ENCODE data around the gene MRPL58. TPM values are rescaled to one million over a fixed set of nuclear protein-coding genes. Genes with fewer than 3 reads are reported as not detected.

MRPL58 gene
- total and polyA plus RNA-seq, 2 donors (not counting 1 experiment from before 2014, with no cell fraction given) = 20.8 to 21.6 TPM

DNA sequence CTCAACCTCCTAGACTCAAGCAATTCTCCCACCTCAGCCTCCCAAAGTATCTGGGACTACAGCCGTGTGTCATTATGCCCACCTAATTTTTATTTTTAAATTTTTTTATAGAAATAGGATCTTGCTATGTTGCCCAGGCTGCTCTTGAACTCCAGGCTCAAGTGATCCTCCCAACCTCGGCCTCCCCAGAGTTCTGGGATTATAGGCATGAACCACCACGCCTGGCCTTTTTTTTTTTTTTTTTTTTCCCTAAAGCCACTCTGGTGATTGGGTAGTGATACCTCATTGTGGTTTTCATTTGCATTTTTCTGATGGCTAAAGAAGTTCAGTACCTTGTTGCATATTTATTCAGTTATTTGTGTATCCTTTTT is 26.3 kb upstream of the MRPL58 start:
- Histone ChIP-seq H3K36me3 (replicated peaks in 1 of 2; ENCODE audit: control extremely low read depth in 1 of 2, control insufficient read depth in 1 of 2, extremely low read depth in 1 of 2, insufficient read depth in 2 of 2, low read length in 1 of 2) (no peaks in the 10 kb centered on the region), H3K4me2 (replicated peaks; ENCODE audit: low read depth, low read length, poor library complexity, severe bottlenecking) (no peak overlapping the region), H4K20me1 (ENCODE audit: control insufficient read depth, insufficient read depth, low read length, poor library complexity, severe bottlenecking) (no peaks in the 10 kb centered on the region), H3K4me1 (ENCODE audit: control insufficient read depth in 2 of 2, insufficient read depth in 2 of 2, low read length in 2 of 2) (peaks cover 24 to 30% of the 10 kb centered on the region in 2 donors), H3K27me3 (replicated peaks in 1 of 4; ENCODE audit: control extremely low read depth in 1 of 4, control insufficient read depth in 3 of 4, insufficient read depth in 4 of 4, low read length in 3 of 4) (peaks cover 0 to 50% (median 18%) of the 10 kb centered on the region in 4 experiments), H3K9ac (ENCODE audit: low read length) (no peak overlapping the region), H3K79me2 (ENCODE audit: control insufficient read depth, insufficient read depth, low read length) (no peaks in the 10 kb centered on the region), H3K27ac (ENCODE audit: low read length in 2 of 2) (no peak overlapping the region), H2AFZ (ENCODE audit: insufficient read depth, low read depth, low read length, poor library complexity, severe bottlenecking) (no peak overlapping the region), H3K4me3 (ENCODE audit: control extremely low read depth in 1 of 5, extremely low read depth in 1 of 5, insufficient read depth in 1 of 5, low read depth in 2 of 5, low read length in 4 of 5) (no peak overlapping the region), H3K9me3 (ENCODE audit: control extremely low read depth in 1 of 3, control insufficient read depth in 2 of 3, insufficient read depth in 1 of 3, low read length in 2 of 3) (peaks cover 0 to 12% (median 0%) of the 10 kb centered on the region in 3 donors)
- Mint-ChIP-seq H3K4me3 (no peak overlapping the region), H3K4me1 (peaks cover 18% of the 10 kb centered on the region), H3K27me3 (peaks cover 13% of the 10 kb centered on the region), H3K27ac (no peak overlapping the region), H3K9me3 (ENCODE audit: insufficient read depth) (no peaks in the 10 kb centered on the region)
- intact Hi-C loops (cut with micrococcal nuclease) = loop anchor here (2.0 kb wide), 1 partner anchor 61 kb away; the partner anchor contains the start of genes ATP5PD and KCTD2
- POLR2A ChIA-PET = no interaction called here
- no peak for ATAC-seq (ENCODE audit: low read depth)
- no CpG with 5 or more reads among the region's 3 CpGs for WGBS (ENCODE audit: insufficient coverage)
- CTCF ChIA-PET = no interaction called here
- TF ChIP-seq, protein P1, sequence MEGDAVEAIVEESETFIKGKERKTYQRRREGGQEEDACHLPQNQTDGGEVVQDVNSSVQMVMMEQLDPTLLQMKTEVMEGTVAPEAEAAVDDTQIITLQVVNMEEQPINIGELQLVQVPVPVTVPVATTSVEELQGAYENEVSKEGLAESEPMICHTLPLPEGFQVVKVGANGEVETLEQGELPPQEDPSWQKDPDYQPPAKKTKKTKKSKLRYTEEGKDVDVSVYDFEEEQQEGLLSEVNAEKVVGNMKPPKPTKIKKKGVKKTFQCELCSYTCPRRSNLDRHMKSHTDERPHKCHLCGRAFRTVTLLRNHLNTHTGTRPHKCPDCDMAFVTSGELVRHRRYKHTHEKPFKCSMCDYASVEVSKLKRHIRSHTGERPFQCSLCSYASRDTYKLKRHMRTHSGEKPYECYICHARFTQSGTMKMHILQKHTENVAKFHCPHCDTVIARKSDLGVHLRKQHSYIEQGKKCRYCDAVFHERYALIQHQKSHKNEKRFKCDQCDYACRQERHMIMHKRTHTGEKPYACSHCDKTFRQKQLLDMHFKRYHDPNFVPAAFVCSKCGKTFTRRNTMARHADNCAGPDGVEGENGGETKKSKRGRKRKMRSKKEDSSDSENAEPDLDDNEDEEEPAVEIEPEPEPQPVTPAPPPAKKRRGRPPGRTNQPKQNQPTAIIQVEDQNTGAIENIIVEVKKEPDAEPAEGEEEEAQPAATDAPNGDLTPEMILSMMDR (IDR thresholded peaks at IDR 0.05) = no peak
- TF ChIP-seq EZH2 (IDR thresholded peaks at IDR 0.05; ENCODE audit: borderline replicate concordance, insufficient read depth, low read depth, low read length, poor library complexity, severe bottlenecking) = no peak
- no peak for DNase-seq

DNA sequence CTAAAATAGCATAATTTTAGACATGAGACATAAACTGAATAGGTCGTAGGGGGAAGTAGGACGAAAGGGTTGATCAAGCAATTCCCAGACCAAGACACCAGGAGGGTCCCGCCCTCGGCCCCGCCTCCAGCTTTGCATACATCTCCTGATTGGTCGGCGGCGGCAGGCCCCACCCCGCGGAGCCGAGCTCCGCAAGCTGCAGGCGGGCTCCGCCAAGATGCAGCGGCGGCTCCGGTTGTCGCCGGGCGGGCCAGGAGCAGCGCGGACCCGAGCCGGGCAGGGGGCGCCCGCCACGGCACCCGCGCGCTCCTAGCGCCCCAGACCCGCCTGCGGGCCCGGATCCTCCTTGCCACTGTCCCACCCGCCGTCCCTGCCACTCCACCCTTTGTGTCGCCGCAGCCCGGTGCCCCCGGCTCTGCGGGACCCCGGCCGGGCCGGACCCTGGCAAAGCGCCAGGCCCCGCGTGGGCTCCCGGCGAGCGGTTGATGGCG is 25.0 kb upstream of the MRPL58 start, which contains the start of gene CDR2L:
Gene CDR2L, plus strand, starts transcription at position 215 of the 491 bp plus-strand sequence. CDS start 412 bp downstream, outside the sequence.
- peaks cover 0 to 41% (median 16%) of the 10 kb centered on the region in 4 experiments for H3K27me3 ChIP-seq (replicated peaks in 1 of 4; ENCODE audit: control extremely low read depth in 1 of 4, control insufficient read depth in 3 of 4, insufficient read depth in 4 of 4, low read length in 3 of 4)
- peak within 1 kb of the TSS; percentile 100 for H3K4me2 ChIP-seq (replicated peaks; ENCODE audit: low read depth, low read length, poor library complexity, severe bottlenecking)
- intact Hi-C loops (cut with micrococcal nuclease) = loop anchor here (1.0 to 2.0 kb wide), 5 partner anchors 15 to 59 kb away; partner anchors contain the start of genes ATP5PD, HID1, KCTD2 and MRPL58
- peak; percentile 99 for ATAC-seq (ENCODE audit: low read depth)
- no peaks in the 10 kb centered on the region for H3K79me2 ChIP-seq (ENCODE audit: control insufficient read depth, insufficient read depth, low read length)
- no peak within 1 kb of the TSS for H3K27ac ChIP-seq (ENCODE audit: low read length in 2 of 2)
- H3K4me1 Mint-ChIP-seq = peaks cover 12% of the 10 kb centered on the region
- peak within 1 kb of the TSS; percentile 92 for H3K4me3 Mint-ChIP-seq
- H3K27ac Mint-ChIP-seq = peak within 1 kb of the TSS; percentile 53
- H3K4me1 ChIP-seq (ENCODE audit: control insufficient read depth in 2 of 2, insufficient read depth in 2 of 2, low read length in 2 of 2) = peaks cover 16 to 20% of the 10 kb centered on the region in 2 donors
- peak; percentile 95 for DNase-seq
- TF ChIP-seq, protein P1 (IDR thresholded peaks at IDR 0.05) = no peak
- WGBS (ENCODE audit: insufficient coverage) = under 1% methylated on average over 49 of the region's 51 CpGs
- no peaks in the 10 kb centered on the region for H3K36me3 ChIP-seq (replicated peaks in 1 of 2; ENCODE audit: control extremely low read depth in 1 of 2, control insufficient read depth in 1 of 2, extremely low read depth in 1 of 2, insufficient read depth in 2 of 2, low read length in 1 of 2)
- peaks cover 0 to 8% (median 0%) of the 10 kb centered on the region in 3 donors for H3K9me3 ChIP-seq (ENCODE audit: control extremely low read depth in 1 of 3, control insufficient read depth in 2 of 3, insufficient read depth in 1 of 3, low read length in 2 of 3)
- H4K20me1 ChIP-seq (ENCODE audit: control insufficient read depth, insufficient read depth, low read length, poor library complexity, severe bottlenecking) = no peaks in the 10 kb centered on the region
- peaks cover 16% of the 10 kb centered on the region for H3K27me3 Mint-ChIP-seq
- peak within 1 kb of the TSS in 4 of 5 experiments; percentile 40 to 67 (median 53) for H3K4me3 ChIP-seq (ENCODE audit: control extremely low read depth in 1 of 5, extremely low read depth in 1 of 5, insufficient read depth in 1 of 5, low read depth in 2 of 5, low read length in 4 of 5)
- POLR2A ChIA-PET = interaction anchor here (0.5 to 0.8 kb wide), 3 partner anchors 15 to 389 kb away, joined by 4 to 7 read pairs (median 6); partner anchors contain the start of gene HID1
- CTCF ChIA-PET = interaction anchor here (1.4 to 3.1 kb wide), 3 partner anchors 25 to 30 kb away, joined by 8 to 13 read pairs (median 10); partner anchors contain the start of gene MRPL58
- peak within 1 kb of the TSS; percentile 65 for H3K9ac ChIP-seq (ENCODE audit: low read length)
- H3K9me3 Mint-ChIP-seq (ENCODE audit: insufficient read depth) = no peaks in the 10 kb centered on the region
- H2AFZ ChIP-seq (ENCODE audit: insufficient read depth, low read depth, low read length, poor library complexity, severe bottlenecking) = peak within 1 kb of the TSS; percentile 74

Measured in B cell (primary cell).